Measurements from ENCODE around the gene PUM1.
"Not testable (repeated sequence)": the region's sequence is repeated elsewhere in the genome, so short reads cannot be mapped to it uniquely, and the experiment has no call there.

The PUM1 gene

DNA sequence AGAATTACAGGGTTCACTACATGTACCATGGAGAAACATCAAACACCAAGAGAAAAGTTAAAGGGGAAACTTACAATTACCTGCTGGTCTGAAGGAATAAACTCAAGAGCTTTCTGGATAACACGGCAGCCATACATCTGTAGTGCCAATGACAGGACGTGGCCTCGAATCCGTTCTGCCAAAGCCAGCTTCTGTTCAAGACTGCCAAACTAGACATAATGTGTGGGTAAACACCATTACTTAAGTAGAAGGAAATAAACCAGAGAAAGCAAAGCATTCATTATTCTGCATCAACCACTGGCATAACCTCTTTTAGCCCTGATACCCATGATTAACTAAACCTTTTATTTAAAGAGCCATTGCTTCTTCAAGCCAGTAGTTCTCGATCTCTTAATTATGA is 115.5 kb downstream of the PUM1 start:
- DNase-seq (ENCODE audit: insufficient read length, low spot score) (no peak), FAIRE-seq (no peak)
- TF ChIP-seq, protein P1, sequence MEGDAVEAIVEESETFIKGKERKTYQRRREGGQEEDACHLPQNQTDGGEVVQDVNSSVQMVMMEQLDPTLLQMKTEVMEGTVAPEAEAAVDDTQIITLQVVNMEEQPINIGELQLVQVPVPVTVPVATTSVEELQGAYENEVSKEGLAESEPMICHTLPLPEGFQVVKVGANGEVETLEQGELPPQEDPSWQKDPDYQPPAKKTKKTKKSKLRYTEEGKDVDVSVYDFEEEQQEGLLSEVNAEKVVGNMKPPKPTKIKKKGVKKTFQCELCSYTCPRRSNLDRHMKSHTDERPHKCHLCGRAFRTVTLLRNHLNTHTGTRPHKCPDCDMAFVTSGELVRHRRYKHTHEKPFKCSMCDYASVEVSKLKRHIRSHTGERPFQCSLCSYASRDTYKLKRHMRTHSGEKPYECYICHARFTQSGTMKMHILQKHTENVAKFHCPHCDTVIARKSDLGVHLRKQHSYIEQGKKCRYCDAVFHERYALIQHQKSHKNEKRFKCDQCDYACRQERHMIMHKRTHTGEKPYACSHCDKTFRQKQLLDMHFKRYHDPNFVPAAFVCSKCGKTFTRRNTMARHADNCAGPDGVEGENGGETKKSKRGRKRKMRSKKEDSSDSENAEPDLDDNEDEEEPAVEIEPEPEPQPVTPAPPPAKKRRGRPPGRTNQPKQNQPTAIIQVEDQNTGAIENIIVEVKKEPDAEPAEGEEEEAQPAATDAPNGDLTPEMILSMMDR (IDR thresholded peaks at IDR 0.05; ENCODE audit: insufficient read depth, missing control alignments), result no peak

DNA sequence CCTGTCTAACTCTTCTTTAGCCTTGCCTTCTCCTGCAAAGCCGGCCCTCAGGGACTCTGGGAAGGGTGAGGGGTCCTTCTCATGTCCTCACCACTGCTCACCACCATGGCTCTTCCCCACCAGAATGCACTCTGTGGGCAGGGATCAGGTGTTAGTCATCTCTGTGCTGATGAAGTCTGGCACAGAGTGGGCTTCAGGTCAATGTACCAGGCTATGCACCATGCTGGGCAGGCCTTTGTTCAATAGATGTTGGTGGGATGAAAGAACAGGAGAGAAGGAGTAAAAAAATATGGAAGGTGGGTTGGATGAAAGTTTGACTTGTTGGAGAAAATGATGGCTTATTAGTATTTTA is 116.1 kb downstream of the PUM1 start:
- DNase-seq (ENCODE audit: insufficient read length, low spot score); FAIRE-seq: not testable (repeated sequence)

DNA sequence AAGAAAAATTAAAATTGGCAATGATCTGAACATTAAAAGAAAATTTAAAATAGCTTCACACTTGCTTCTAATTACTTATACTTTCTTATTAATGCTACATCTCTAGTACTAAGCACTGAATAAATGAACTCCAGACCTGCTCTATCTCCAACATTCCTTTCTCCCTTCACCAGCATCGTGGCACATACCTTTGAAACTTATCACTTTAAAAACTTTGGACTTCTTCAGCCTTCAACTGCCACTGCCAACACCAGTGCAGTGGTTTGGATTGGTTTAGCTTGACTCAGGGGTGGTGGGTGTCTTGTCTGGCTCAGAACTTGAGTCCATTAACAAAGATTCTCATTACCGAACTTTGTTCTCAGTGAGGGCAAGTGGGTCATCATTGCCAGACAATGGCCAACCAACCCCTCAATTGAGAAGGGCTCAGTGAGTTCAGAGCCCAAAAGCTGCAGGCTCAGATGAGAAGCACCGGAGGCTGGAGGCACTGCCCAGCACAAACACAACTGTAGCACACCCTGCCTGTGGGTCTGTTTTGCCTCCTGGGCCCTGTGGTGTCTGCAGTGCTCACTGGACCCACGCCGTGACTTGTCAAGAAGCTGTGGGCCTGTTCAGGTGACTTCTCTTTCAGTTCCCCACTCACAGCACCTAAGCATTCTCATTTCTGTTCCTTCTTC is 116.6 kb downstream of the PUM1 start:
- FAIRE-seq; DNase-seq (ENCODE audit: insufficient read length, low spot score): not testable (repeated sequence)

DNA sequence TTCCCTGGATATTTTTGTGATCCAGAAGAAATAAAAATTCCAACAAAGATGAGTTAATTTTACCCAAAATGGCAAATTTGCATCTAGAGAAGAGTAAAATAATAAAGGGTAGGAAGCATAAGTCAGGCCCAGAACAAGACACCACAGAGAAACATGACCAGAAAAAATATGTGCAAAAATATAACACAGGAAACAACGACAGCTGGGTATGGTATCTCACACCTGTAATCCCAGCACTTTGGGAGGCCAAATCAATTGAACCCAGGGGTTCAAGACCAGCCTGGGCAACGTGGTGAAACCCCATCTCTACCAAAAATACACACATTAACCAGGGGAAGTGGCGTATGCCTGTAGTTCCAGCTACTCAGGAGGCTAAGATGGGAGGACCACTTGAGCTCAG is 117.2 kb downstream of the PUM1 start:
- FAIRE-seq (no peak), DNase-seq (ENCODE audit: insufficient read length, low spot score) (no peak)
- TF ChIP-seq, protein P1 (IDR thresholded peaks at IDR 0.05; ENCODE audit: insufficient read depth, missing control alignments), result no peak

DNA sequence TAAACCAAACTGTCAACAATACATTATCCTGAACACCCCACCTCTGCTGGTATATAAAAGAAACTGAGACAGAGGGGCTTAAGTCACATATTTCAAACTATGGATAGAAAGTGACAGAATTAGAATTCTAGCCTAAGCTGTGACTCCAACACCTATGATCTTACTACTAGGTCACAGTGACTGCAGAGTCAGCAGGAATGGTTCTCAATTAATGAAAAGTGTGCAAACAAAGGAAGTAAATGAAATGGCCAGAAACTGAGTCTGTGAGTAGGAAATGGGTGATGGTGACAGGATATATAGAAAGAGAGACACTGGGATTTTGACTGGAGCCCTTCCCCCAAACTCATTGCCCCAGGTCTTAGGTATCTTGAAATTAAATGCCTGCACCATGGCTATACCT is 118.3 kb downstream of the PUM1 start:
- FAIRE-seq (no peak), DNase-seq (ENCODE audit: insufficient read length, low spot score) (no peak)
- TF ChIP-seq, protein P1 (IDR thresholded peaks at IDR 0.05; ENCODE audit: insufficient read depth, missing control alignments), result no peak

DNA sequence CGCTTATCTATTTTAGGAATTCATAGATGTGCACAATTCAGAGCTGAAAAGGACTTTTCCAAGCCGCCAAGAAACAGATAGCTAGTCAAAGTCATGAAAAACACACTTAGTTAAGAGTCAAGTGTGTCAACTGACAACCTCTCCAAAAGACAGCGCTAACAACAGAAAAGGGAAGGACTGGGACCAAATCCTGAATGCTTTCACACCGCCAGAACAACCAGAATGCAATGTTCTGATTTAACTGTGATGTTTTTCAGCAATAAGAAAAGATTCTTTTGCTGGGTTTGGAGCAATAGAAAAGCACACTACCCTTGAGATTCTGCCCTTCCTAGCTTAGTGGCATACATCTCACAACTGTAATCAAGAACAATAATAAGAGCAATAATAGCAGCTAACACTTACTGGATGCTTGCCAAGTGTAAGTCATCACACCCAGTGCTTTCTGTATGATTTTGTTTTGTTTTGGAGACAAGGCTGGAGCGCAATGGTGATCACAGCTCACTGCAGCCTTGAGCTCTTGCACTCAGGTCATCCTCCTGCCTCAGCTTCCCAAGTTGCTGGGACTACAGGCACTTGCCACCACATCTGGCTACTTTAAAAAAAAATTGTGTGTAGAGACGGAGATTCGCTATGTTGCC is 123.1 kb downstream of the PUM1 start:
- DNase-seq (ENCODE audit: insufficient read length, low spot score) (no peak), FAIRE-seq (no peak)
- TF ChIP-seq, protein P1 (IDR thresholded peaks at IDR 0.05; ENCODE audit: insufficient read depth, missing control alignments), result no peak

DNA sequence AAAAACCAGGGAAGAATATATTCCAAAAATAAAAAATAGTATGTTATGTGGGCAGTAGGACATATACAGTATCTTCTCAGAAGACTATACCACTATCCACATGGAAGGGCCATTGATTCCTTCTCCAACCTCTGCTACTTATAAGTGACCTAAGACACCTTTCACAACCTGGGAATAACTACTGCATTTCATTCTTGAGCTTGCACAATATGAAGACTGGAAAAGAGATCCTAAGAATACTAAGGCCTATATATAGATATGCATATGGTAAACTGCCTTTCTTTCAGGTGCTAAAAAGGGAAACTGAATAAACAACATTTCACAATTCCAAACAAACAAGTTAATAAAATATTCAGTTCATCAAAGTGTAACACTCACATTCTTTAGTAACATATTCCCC is 125.0 kb downstream of the PUM1 start:
- FAIRE-seq, result no peak
- TF ChIP-seq, protein P1 (IDR thresholded peaks at IDR 0.05; ENCODE audit: insufficient read depth, missing control alignments), result no peak

DNA sequence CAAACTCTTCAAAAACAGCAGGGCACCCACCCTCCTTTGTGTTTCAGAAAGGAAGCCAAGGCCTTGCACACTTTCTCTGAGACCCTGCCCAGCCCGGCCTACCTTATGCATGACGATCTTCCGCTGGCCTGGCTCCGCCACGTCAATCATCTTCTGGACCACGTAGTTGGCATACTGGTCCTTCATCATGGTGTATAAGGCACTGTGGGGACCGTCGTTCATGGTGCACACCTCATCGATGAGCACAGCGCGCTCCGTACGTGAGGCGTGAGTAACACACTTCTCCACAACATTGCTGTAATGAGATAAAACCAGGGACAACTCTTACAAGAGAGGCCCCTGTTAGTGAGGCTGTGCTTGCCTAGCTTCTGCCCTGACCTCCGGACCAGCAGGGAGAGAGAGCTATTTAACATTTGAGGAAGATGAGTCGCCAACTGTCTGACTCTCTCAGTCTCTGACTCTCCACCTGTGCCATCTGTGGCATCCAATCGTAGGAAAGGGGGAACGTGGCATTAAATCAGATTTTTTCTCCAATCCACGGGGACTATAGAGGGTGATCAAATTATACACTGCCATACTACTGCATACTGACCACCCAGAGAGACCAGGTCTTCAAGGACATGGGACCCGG is 128.9 kb downstream of the PUM1 start:
- FAIRE-seq (no peak), DNase-seq (ENCODE audit: insufficient read length, low spot score) (no peak)
- TF ChIP-seq, protein P1 (IDR thresholded peaks at IDR 0.05; ENCODE audit: insufficient read depth, missing control alignments), result no peak

More for the DNA sequence above, 125.0 kb downstream of the PUM1 start:
- DNase-seq (ENCODE audit: insufficient read length, low spot score), result no peak

DNA sequence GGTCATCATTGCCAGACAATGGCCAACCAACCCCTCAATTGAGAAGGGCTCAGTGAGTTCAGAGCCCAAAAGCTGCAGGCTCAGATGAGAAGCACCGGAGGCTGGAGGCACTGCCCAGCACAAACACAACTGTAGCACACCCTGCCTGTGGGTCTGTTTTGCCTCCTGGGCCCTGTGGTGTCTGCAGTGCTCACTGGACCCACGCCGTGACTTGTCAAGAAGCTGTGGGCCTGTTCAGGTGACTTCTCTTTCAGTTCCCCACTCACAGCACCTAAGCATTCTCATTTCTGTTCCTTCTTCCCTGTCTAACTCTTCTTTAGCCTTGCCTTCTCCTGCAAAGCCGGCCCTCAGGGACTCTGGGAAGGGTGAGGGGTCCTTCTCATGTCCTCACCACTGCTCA is 129.8 kb downstream of the PUM1 start:
- FAIRE-seq; DNase-seq (ENCODE audit: insufficient read length, low spot score): not testable (repeated sequence)

Data from D721Med (cell line).